Activated CD4-positive, alpha-beta T cell treated with anti-CD3 and anti-CD28 coated beads for 24 hours (primary cell): ENCODE results near the gene MMS19.
"Not testable (repeated sequence)": the region's sequence is repeated elsewhere in the genome, so short reads cannot be mapped to it uniquely, and the experiment has no call there.

ENCODE experiments used
- DNase-seq, 2 donors: peaks; one replicate each; pipeline ENCODE4 v3.0.0-alpha.2; 2020; ENCODE audit warnings: low read depth in 2 of 2

The MMS19 gene

DNA sequence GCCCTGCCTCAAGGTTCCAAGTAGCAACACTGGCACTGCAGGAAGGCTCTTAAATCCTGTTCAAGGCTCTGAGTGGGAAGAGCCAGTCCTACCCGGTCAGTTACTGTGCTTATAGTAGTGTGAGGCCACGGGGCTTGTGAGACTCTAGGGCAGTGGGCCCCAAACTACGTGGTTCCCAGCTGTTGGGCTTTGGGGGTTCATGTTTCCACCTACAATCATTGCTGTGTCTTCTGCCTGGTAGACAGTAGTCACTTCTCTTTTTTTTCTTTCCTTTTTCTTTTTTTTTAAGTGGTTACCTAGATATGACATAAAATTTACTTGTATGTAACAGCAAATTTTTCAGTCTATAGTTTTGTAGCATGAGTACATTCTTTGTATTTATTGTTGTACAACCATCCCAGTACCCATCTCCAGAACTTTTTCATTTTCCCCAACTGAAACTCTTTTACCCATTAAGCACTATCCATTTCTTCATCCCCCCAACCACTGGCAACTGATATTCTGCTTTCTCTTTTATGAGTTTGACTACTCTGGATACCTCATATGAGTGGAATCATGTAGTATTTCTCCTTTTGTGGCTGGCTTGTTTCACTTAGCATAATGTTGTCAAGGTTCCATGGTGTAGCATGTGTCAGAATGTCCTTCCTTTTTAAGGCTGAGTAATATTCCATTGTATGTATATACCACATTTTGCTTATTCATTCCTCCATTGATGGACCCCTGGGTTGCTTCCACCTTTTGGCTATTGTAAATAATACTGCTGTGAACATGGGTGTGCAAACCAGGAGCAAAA, 8.2 kb upstream of the MMS19 start:
- no peak for DNase-seq

DNA sequence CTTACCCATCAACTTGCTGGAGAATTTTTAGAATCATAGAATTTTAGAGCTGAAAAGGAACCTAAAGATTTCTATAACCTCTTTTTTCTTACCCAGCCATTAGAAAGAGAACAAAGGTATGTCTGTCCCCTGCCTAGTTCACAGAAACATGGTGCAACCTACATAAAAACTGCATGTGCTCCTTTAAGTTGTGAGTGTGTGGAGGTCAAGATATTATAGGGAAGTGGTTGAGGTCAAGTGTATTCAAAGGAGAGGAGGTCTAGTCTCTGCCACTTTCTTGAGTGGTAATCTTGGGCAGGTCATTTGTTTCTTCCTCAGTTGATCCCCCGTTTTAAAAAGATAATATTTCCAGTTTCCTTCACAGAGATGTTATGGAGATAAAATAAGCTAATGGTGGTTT, 6.9 kb upstream of the MMS19 start:
- no peak for DNase-seq

DNA sequence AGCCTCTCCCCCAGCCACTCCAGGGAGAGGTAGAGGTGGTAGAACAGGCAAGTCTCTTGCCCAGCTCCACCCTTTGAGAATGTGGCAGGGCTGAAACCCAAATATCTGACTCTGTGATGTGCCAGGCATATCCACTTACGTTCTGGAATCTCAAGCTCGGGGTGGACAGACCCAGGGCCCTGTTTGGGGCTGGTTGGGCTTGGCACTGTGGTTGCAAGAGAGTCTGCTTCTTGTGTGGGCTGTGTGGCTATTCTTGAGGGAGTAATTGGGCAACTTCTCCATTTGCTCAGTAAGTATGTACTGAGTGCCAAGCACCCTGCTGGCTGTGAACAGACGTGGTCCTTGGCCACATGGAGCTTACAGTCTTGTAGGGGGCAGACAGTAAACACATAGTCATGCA, 5.2 kb upstream of the MMS19 start:
- DNase-seq = no peak

DNA sequence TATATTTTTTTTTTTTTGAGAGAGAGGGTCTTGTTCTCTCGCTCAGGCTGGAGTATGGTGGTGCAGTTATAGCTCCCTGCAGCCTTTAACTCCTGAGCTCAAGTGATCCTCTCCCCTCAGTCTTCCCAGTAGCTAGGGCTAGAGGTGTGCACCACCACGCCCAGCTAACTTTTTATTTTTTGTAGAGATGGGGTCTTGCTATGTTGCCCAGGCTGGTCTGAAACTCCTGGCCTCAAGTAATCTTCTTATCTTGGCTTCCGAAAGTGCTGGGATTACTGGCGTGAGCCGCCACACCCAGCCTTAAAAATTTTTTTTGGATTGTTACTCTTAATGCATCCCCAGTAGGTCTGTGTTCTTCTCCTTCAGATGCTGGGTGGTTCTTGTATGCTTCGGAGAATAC, 4.7 kb upstream of the MMS19 start:
- DNase-seq = no peak

DNA sequence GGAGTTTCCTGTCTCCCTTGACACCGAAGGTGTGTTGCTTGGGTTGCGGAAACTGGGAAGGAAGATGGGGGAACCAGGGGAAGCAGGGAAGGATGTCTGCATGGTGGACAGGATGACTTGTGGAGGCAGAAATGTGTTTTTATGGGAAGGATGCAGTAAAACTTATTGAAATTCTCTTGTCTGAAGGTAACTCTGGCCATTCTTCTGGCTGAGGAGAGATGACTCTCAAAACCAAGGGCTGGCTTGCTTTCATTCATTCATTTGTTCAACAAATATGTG, 2.0 kb upstream of the MMS19 start:
- DNase-seq = no peak

DNA sequence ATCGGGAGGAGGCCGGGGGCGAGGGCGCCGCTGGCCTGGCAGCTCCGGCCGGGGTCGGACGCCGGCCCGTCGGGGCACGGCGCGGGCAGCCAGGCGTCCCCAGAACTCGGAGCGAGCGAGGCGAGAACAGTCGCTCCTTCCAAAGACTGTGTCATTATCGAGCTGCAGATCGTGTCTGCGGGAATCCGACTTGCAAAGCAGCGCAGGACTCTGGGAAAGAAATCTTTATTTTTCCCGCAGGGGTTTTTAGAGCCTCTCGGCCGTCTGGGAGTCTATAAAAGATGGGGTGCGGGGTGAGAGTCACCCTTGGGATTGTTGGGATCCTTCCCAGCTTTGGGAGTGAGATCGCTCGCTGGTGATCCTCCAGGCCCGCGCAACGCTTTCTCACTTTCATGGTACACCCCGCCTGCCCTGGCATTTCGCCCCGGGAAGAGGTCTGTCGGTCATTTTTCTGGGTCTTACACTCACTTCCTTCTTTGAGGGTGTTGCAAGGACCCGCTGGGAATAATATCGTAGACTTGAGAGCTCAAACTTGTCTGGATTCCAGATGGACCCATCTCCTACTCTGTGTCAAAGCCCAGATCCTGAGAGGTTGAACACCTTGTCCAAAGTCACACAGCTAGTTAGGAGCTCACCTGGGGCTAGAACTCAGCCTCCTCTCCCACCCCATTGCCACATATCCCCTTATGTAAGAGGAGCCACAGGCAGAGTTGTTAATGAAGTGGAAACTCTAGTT, 1.5 kb upstream of the MMS19 start:
- no peak for DNase-seq

DNA sequence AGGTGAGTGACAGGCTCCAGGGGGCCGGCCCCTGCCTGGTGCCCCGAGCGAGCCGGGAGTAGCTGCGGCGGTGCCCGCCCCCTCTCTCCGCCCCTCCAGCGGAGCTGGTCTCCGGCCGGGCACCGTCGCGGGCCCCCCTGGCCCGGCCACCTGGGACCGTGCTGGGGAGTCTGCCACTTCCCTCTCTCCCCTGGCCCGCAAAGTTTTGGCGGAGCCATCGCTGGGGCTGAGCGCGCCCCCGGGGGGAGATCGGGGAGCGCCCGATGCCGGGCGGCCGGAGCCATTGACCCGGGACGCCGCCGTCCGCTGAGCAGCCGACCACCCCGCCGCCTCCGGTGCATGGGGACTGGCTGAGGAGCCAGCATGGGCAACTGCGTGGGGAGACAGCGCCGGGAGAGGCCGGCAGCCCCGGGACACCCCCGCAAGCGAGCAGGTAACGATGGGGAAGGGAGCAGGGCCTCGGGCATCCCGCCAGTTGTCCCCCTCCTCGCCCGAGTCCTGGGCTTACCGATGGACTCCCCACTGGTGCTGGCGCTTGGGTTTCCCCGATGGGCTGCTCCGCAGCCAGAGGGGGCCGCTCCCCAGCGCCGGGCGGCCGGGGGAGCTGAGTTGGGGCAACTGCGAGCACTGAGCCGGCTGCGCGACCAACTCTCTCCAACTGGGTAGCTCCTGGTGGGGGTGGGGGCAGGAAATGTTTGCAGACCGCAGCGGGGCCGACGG, 779 bp upstream of the MMS19 start, which contains the start of gene UBTD1:
Gene UBTD1 (plus strand): TSS at position 84 of the 720 bp plus-strand sequence. CDS start 280 bp downstream, at position 364.
- DNase-seq = peak; percentile 3 to 10

DNA sequence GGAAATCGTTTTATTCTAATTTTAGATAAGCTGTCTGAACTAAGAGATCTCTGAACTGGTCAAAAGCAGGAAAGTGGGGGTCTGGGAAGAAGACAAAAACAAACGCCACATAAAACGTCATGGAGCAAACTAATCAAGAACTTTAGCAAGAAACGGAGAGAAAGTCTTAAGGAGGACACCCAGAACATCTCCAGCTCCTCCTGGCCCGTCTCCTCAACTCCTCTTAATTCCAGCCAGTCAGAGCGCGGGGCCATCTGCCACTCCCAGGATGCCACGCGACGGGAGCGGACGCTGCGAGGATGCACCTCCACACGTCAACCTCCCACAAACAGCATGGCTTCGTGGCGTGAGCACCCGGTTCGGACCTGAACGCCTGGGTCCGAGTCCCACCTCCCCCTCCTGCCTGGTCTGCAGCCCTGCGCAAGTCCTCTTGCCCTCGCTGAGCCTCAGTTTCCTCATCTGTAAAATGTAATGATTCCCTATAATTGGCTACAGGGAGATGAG, 598 bp downstream of the MMS19 start:
- DNase-seq = peak; percentile 58 to 74

DNA sequence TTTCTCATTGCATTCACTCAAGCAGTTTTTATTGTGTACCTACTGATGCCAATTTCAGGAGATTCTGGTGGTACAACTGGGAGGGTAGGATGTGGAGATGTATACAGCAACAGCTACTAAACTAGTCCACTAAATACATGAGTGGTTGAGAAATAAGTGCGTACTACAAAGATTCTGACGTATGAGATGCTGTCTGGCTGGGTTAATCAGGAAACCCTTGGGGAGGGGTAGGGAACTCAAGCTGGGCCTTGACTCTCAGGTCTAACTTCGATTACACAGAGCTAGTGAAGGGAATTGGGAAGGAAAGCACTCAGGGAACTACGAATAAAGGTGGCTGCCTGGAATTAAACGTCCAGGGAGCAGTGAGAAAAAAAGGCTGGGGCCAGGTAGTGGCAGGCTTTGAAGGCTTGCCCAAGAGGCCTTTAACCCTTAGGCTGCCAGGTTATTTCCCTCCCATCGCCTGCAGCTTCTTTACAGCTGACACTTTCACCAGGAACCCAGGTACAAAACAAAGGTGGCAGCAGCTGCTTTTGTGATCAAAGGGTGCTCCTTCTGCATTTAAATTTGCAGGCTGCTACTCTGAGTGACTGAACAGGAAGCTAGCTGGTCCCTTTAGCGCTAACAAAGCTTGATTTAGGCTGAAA, 3.2 kb downstream of the MMS19 start:
- DNase-seq = no peak

DNA sequence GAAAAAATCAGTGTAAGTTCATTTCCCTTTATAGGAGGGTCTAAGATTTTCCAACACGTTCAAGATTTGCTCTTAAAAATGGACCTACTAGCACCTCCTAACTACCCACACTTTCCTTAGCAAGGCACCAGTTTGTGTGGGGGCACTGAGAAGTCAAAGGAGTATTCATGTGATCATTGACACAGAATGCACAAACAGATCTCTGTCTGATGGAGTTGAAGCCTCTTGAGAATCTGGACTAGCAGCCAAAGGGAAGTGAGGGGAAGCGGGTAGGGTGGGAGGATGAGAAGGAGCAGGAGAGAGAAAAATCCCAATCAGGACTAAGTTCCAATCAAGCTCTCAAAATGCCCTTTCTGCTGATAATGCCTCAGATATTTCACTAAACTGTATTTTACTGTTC, 4.1 kb downstream of the MMS19 start:
- no peak for DNase-seq

DNA sequence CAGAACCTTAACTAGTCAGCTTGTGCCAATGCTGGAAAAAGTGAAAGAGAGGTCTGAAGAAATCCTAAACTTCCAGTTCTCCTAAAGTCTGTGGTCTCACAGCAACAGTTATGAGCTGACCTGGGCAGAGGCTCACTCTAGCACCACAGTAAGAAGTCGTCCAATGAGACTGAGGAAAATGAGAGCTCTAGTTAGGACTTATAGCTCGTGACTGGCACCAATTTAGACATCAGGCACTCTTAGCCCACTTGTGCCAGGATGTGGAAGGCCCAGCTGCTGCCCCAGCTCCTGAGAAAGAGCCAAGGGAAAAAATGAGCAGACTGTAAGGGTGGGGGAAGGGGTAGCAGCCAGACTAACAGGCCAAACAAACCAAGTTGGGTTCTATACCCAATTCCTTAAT, 7.6 kb downstream of the MMS19 start:
- DNase-seq = no peak

DNA sequence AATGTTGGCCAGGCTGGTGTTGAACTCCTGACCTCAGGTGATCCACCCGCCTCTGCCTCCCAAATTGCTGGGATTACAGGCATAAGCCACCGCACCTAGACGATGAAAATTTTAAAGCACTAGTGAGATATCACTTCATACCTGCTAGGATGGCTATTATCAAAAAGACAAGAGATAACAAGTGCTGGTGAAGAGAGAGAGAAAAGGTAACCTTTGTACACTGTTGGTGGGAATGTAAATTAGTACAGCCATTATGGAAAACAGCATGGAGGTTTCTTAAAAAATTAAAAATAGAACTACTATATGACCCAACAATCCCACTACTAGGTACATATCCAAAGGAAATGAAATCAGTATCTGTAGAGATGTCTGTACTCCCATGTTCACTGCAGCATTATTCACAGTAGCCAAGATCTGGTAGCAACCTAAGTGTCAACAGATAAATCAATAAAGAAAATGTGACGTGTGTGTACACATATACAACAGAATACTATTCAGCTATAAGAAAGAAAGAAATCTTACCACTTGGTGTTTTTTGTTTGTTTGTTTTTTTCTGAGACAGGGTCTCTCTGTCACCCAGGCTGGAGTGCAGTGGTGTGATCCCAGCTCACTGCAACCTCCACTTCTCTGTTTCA, 12.5 kb downstream of the MMS19 start:
- no peak for DNase-seq

DNA sequence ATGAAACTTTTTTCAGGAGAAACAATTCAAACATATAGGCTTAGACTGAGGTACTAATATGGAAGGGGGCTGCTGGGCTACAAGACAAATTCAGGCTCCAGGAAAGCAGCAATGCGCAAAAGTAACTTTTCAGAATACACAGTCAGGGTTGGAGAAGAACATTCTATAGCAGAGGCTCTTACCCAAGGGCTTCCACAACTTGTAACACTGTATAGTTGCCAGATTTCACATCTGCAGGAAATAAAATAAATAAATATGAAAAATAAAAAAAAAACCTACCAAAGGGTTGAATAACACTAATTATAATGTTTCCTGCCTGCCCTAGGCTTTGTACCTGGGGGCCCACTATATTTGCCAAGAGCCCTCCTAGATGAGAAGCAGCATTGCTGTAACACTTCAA, 14.3 kb downstream of the MMS19 start:
- DNase-seq = no peak

DNA sequence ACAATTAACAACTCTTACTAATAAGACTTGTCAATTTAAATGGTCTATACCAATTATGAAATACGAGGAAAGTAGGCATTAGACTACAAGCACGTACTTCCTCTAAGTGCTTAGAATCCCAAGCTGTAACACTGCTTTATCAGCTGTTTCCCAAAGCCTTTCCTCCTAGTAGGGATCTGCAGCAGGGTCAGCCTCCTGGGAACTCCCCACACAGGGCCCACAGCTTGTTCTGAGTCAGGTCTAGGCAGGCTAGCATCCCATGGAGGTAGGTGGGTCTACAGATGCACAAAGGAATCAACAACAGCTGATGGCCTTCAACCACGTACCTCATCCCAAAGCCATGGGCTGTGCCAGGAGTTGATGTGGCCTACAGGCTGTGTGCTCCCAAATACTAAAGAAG, 14.7 kb downstream of the MMS19 start:
- DNase-seq = no peak

DNA sequence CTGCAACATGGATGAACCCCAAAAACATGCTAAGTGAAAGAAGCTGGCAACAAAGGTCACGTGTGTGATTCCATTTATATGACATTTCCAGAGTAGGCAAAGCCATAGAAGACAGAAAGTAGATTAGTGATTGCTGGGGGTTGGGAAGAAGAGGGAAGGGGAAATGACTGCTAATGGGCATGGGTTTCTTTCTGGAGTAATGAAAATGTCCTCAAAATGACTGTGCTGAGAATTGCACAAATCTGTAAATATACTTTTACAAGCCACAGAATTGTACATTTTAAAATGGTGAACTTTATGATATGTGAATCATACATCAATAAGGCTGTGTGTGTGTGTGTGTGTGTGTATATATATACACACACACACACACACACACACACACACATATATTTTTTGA, 15.8 kb downstream of the MMS19 start:
- no peak for DNase-seq

DNA sequence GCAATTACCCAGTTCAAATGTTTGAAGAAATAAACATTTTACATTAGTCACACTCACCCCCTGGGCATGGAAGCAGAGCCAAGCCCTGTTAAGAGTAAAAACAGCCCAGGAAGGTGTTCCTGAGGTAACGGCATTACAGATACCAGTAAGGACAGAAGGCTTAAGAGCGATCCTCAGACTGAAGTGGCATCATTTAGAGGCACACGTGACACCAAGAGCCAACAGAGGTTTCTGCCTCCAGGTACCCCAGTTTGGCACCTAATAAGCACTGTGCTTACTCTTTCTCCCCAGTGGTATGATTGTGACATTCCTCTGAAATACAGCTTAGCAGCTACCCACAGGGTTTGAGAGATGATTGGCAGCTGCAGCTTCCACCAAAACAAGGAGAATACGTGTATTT, 17.2 kb downstream of the MMS19 start:
- DNase-seq = no peak

DNA sequence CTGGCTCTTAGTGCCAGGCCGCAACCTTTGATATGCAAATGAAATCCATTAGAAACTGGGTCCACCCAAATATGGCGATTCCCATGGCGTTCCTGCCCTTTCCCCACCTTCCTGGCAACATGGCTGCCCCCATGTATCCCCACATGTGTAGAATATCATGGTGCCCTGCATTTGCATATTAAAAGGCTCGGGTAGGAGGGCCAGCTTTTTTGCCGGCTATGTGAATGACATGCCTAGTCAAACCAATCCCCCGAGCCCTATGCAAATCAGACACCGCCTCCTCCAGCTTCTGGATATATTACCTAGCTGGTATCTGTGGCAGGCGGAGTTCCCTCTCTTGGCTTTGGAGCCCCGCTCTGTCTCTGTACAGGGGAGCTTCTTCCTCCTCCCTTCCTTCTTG, 18.3 kb downstream of the MMS19 start:
- no peak for DNase-seq

DNA sequence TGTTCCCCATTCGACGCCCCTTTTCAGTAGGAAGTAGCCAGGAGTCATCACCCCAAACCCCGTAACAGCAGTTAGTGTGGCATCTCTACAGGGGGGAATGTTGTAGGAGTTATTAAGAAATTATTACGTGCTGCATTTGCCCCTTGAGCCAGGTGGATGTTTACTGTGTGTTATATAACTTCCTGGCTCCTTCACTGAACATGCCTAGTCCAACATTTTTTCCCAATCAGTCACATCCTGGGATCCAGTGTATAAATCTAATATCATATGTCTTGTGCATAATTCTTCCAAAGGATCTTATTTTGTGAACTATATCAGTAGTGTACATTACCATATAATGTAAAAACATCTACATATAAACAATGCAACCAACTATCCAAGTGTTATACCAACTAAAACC, 18.8 kb downstream of the MMS19 start:
- not testable (repeated sequence) for DNase-seq

DNA sequence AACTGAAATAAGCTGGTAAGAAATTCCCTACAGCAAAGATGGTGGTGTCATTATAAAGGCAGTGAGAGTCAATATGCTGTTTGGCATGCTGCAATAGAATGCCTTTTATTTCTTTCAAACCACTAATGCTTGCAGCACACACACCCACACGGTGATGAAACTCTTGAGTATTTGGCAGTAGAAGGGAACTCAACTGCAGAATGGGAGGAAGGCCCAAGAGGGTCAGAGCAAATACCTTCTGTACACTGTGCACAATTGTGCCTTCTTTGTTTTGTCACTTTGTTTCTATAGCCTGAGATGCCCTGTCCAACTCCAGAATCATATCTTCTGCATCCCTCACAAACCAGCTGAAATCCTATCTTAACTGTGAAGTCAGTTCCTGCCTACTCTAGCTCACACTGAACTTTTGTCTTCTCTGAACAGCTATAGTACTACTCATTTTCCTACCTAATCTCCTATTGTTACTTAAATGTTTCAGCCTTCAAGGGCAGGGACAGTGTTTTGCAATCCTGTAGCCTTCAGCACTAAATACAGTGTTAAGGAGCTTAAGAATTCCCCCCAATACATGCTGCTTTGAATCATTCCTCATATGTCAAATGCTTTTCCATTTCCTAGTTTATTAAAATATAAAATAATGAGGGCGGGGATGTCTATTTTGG, 22.2 kb downstream of the MMS19 start:
- no peak for DNase-seq

DNA sequence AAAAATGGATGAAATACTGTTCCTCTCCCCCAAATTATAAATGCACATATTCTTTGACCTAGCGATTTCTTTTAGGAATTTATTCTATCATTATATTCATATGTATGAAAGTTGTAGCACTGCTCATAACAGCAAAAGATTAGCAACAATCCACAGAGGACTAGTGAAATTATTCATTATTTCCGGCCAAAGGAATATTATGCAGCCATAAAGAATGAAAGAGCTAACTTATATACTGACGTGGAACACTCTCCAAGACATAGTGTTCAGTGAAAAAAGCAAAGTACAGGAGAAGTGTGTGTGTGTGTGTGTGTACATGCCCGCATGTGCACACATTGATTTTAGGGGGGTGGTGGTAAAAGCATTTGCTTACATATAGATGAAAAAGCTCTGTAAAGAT, 23.3 kb downstream of the MMS19 start:
- DNase-seq = no peak

DNA sequence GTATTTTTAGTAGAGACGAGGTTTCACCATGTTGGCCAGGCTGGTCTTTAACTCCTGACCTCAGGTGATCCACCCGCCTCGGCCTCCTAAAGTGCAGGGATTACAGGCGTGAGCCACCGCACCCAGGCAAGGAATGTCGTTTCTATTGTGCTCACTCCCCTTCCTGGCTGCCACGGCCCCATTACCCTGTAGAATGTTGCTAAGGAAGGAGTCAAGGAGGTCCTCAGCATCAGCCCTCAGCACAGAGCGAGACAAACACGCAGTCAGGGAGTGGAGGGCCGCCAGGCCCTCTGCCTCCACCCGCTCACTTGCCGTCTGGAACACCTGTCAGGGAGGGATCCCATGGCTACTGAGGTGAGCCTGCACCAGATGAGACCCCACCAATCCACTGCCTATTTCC, 29.4 kb downstream of the MMS19 start:
- not testable (repeated sequence) for DNase-seq
